GM18868 (cell line): ENCODE data around the gene LIMK1.
"Not testable (repeated sequence)": the region's sequence is repeated elsewhere in the genome, so short reads cannot be mapped to it uniquely, and the experiment has no call there.

ENCODE experiments used
- ATAC-seq: cut with Tn5 transposase; IDR thresholded peaks from one replicate; pipeline ENCODE4 v1.9.1; 2021; ENCODE audit warnings: mild to moderate bottlenecking, moderate library complexity; ENCODE audit not compliant: unreplicated experiment

LIMK1 gene

GRCh38 chr7:74083117-74083876, at the start of gene LIMK1:
Gene LIMK1 (plus strand): TSS chr7:74083804. CDS start chr7:74083991, 187 bp downstream.
- peak; percentile 72 for ATAC-seq

GRCh38 chr7:74037609-74038008, 46.0 kb upstream of the LIMK1 start:
- no peak for ATAC-seq

- no peak for ATAC-seq
Measured at GRCh38 chr7:74038194-74038961, 45.2 kb upstream of the LIMK1 start.

GRCh38 chr7:74039337-74039736, 44.3 kb upstream of the LIMK1 start:
- ATAC-seq, result no peak

GRCh38 chr7:74040101-74040790, 43.4 kb upstream of the LIMK1 start:
- ATAC-seq, result no peak

- no peak for ATAC-seq
Measured at GRCh38 chr7:74040791-74041520, 42.6 kb upstream of the LIMK1 start.

GRCh38 chr7:74042746-74043522, 40.7 kb upstream of the LIMK1 start:
- ATAC-seq, result no peak

GRCh38 chr7:74043523-74043951, 40.1 kb upstream of the LIMK1 start:
- ATAC-seq, result no peak

- ATAC-seq, result no peak
Measured at GRCh38 chr7:74044366-74045350, 38.9 kb upstream of the LIMK1 start.

GRCh38 chr7:74046581-74046980, 37.0 kb upstream of the LIMK1 start:
- ATAC-seq, result not testable (repeated sequence)

GRCh38 chr7:74047804-74048380, 35.7 kb upstream of the LIMK1 start:
- ATAC-seq, result no peak

- ATAC-seq, result no peak
Measured at GRCh38 chr7:74048999-74049599, 34.5 kb upstream of the LIMK1 start.

- ATAC-seq, result no peak
Measured at GRCh38 chr7:74049997-74050798, 33.4 kb upstream of the LIMK1 start.

GRCh38 chr7:74051193-74051592, 32.4 kb upstream of the LIMK1 start:
- no peak for ATAC-seq

- no peak for ATAC-seq
Measured at GRCh38 chr7:74051629-74052410, 31.8 kb upstream of the LIMK1 start.

- ATAC-seq, result no peak
Measured at GRCh38 chr7:74052628-74053027, 31.0 kb upstream of the LIMK1 start.
